Measurements from ENCODE around the gene TLE4.

The TLE4 gene

GRCh38 chr9:79692857-79693571 is 121.2 kb downstream of the TLE4 start:
- TF ChIP-seq CTCF (IDR thresholded peaks at IDR 0.05; ENCODE audit: extremely low read depth, insufficient read depth, missing control alignments), result no peak
- in situ Hi-C loops (cut with MboI; ENCODE audit: low pct_unique_long_range_greater_than_20kb, low sequenced_read_pairs, unreplicated experiment), result no loop called here
- no peak for DNase-seq (ENCODE audit: low spot score)

- in situ Hi-C loops (cut with MboI; ENCODE audit: low pct_unique_long_range_greater_than_20kb, low sequenced_read_pairs, unreplicated experiment), result no loop called here
- TF ChIP-seq CTCF (IDR thresholded peaks at IDR 0.05; ENCODE audit: extremely low read depth, insufficient read depth, missing control alignments), result no peak
- DNase-seq (ENCODE audit: low spot score), result no peak
Measured at GRCh38 chr9:79693750-79694149, 122.0 kb downstream of the TLE4 start.

- no peak for TF ChIP-seq CTCF (IDR thresholded peaks at IDR 0.05; ENCODE audit: extremely low read depth, insufficient read depth, missing control alignments)
- no peak for DNase-seq (ENCODE audit: low spot score)
- in situ Hi-C loops (cut with MboI; ENCODE audit: low pct_unique_long_range_greater_than_20kb, low sequenced_read_pairs, unreplicated experiment), result no loop called here
Measured at GRCh38 chr9:79694208-79694607, 122.4 kb downstream of the TLE4 start.

GRCh38 chr9:79694676-79695400 is 123.1 kb downstream of the TLE4 start:
- DNase-seq (ENCODE audit: low spot score), result no peak
- no peak for TF ChIP-seq CTCF (IDR thresholded peaks at IDR 0.05; ENCODE audit: extremely low read depth, insufficient read depth, missing control alignments)
- in situ Hi-C loops (cut with MboI; ENCODE audit: low pct_unique_long_range_greater_than_20kb, low sequenced_read_pairs, unreplicated experiment), result no loop called here

GRCh38 chr9:79695531-79696175 is 123.9 kb downstream of the TLE4 start:
- in situ Hi-C loops (cut with MboI; ENCODE audit: low pct_unique_long_range_greater_than_20kb, low sequenced_read_pairs, unreplicated experiment), result no loop called here
- TF ChIP-seq CTCF (IDR thresholded peaks at IDR 0.05; ENCODE audit: extremely low read depth, insufficient read depth, missing control alignments), result no peak
- no peak for DNase-seq (ENCODE audit: low spot score)

- DNase-seq (ENCODE audit: low spot score), result no peak
- TF ChIP-seq CTCF (IDR thresholded peaks at IDR 0.05; ENCODE audit: extremely low read depth, insufficient read depth, missing control alignments), result no peak
- in situ Hi-C loops (cut with MboI; ENCODE audit: low pct_unique_long_range_greater_than_20kb, low sequenced_read_pairs, unreplicated experiment), result no loop called here
Measured at GRCh38 chr9:79698967-79699366, 127.2 kb downstream of the TLE4 start.
